ENCODE data around the gene STRN. TPM values are rescaled to one million over a fixed set of nuclear protein-coding genes. Genes with fewer than 3 reads are reported as not detected.

Gene STRN
- total RNA-seq, 2 donors from 2014 or later = 15.0 to 32.3 TPM

DNA sequence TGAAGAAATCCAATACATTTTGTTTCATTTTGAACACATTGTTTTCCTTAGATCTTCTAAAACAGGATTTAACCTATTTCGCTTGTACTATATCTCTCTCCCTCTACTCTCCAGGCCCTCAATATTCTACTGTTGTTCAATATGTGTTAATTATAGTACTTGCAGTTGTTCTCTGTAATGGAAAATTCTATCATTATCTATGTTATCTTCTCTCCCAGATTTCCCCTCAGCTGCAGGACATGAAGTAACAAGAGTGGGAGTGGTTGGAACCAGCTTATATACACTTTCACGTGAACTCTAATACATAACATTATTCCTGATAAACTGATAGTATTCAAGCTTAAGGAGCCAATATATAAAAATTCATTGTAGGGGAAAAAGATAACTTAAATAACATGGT is 7.0 kb upstream of the STRN start:
- WGBS = 76% methylated on average over 2 of the region's 2 CpGs
- no peak overlapping the region for H3K27ac ChIP-seq
- H3K9me3 ChIP-seq = no peaks in the 10 kb centered on the region
- H3K4me1 ChIP-seq (replicated peaks) = no peaks in the 10 kb centered on the region
- no peaks in the 10 kb centered on the region for H3K27me3 ChIP-seq (replicated peaks; ENCODE audit: insufficient read depth)
- H3K4me3 ChIP-seq = no peak overlapping the region
- intact Hi-C loops (cut with DNase I) = no loop called here
- no peak for TF ChIP-seq POLR2AphosphoS5 (IDR thresholded peaks at IDR 0.05)
- no peak for DNase-seq (ENCODE audit: low spot score)
- no peaks in the 10 kb centered on the region for H3K36me3 ChIP-seq

GRCh38 chr2:36971990-36972389 is 5.7 kb upstream of the STRN start:
- Histone ChIP-seq H3K4me3 (no peak overlapping the region), H3K9me3 (no peaks in the 10 kb centered on the region), H3K27ac (no peak overlapping the region), H3K4me1 (replicated peaks) (no peaks in the 10 kb centered on the region), H3K36me3 (no peaks in the 10 kb centered on the region), H3K27me3 (replicated peaks; ENCODE audit: insufficient read depth) (no peaks in the 10 kb centered on the region)
- intact Hi-C loops (cut with DNase I) = no loop called here
- DNase-seq (ENCODE audit: low spot score) = no peak
- TF ChIP-seq POLR2A (IDR thresholded peaks at IDR 0.05) = no peak
- TF ChIP-seq, protein P1, sequence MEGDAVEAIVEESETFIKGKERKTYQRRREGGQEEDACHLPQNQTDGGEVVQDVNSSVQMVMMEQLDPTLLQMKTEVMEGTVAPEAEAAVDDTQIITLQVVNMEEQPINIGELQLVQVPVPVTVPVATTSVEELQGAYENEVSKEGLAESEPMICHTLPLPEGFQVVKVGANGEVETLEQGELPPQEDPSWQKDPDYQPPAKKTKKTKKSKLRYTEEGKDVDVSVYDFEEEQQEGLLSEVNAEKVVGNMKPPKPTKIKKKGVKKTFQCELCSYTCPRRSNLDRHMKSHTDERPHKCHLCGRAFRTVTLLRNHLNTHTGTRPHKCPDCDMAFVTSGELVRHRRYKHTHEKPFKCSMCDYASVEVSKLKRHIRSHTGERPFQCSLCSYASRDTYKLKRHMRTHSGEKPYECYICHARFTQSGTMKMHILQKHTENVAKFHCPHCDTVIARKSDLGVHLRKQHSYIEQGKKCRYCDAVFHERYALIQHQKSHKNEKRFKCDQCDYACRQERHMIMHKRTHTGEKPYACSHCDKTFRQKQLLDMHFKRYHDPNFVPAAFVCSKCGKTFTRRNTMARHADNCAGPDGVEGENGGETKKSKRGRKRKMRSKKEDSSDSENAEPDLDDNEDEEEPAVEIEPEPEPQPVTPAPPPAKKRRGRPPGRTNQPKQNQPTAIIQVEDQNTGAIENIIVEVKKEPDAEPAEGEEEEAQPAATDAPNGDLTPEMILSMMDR (IDR thresholded peaks at IDR 0.05) = no peak
- no peak for TF ChIP-seq POLR2AphosphoS5 (IDR thresholded peaks at IDR 0.05)

GRCh38 chr2:36967236-36967876 is 1.0 kb upstream of the STRN start:
- Histone ChIP-seq H3K36me3 (no peaks in the 10 kb centered on the region), H3K27me3 (replicated peaks; ENCODE audit: insufficient read depth) (no peaks in the 10 kb centered on the region), H3K9me3 (no peaks in the 10 kb centered on the region), H3K4me3 (peak overlapping the region; percentile 68 to 98), H3K4me1 (replicated peaks) (no peaks in the 10 kb centered on the region), H3K27ac (peak overlapping the region; percentile 90 to 92)
- DNase-seq (ENCODE audit: low spot score) = peak; percentile 89
- peak; percentile 73 for TF ChIP-seq POLR2AphosphoS5 (IDR thresholded peaks at IDR 0.05)
- TF ChIP-seq, protein P1 (IDR thresholded peaks at IDR 0.05) = no peak
- intact Hi-C loops (cut with DNase I) = no loop called here
- 10% methylated on average over 15 of the region's 15 CpGs for WGBS

- intact Hi-C loops (cut with DNase I) = no loop called here
- Histone ChIP-seq H3K9me3 (no peaks in the 10 kb centered on the region), H3K4me1 (replicated peaks) (no peaks in the 10 kb centered on the region), H3K27me3 (replicated peaks; ENCODE audit: insufficient read depth) (no peaks in the 10 kb centered on the region), H3K36me3 (no peaks in the 10 kb centered on the region), H3K27ac (peak overlapping the region; percentile 71 to 90), H3K4me3 (peak overlapping the region; percentile 68 to 98)
- under 1% methylated on average over 42 of the region's 42 CpGs for WGBS
- DNase-seq (ENCODE audit: low spot score) = peak; percentile 51
- TF ChIP-seq POLR2AphosphoS5 (IDR thresholded peaks at IDR 0.05) = no peak
- TF ChIP-seq, protein P1 (IDR thresholded peaks at IDR 0.05) = no peak
- no peak for TF ChIP-seq POLR2A (IDR thresholded peaks at IDR 0.05)
Observed at GRCh38 chr2:36965751-36966369, 476 bp downstream of the STRN start.

DNA sequence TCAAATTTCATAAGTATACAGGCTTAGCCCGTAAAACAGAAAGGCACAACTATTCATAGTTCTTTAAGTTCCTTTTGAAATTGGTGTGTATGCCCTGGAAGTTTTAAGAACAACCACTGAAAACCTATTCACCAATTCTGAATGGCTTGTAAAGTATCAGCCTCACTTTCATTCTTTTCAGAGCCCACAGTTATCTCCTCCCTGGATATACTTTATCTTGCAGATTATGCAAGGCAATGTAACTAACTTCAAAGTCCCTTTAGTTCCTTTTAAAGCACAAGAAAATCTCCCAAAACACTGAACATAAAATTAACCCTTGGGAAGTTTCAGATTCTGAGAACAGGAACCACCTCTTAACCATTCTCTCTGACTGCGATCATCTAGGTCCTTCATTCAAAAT is 1.1 kb downstream of the STRN start:
- H3K27ac ChIP-seq = peak overlapping the region in 1 of 2 donors; percentile 71
- intact Hi-C loops (cut with DNase I) = no loop called here
- TF ChIP-seq POLR2A (IDR thresholded peaks at IDR 0.05) (no peak), POLR2AphosphoS5 (IDR thresholded peaks at IDR 0.05) (no peak)
- TF ChIP-seq, protein P1 (IDR thresholded peaks at IDR 0.05) = no peak
- WGBS = 21% methylated on average over 2 of the region's 2 CpGs
- no peaks in the 10 kb centered on the region for H3K27me3 ChIP-seq (replicated peaks; ENCODE audit: insufficient read depth)
- no peaks in the 10 kb centered on the region for H3K36me3 ChIP-seq
- no peaks in the 10 kb centered on the region for H3K4me1 ChIP-seq (replicated peaks)
- peak overlapping the region; percentile 68 to 98 for H3K4me3 ChIP-seq
- DNase-seq (ENCODE audit: low spot score) = no peak
- no peaks in the 10 kb centered on the region for H3K9me3 ChIP-seq

All from prostate gland (tissue), 2 donors.